ENCODE data around the gene SLC39A6.
"Not testable (repeated sequence)": the region's sequence is repeated elsewhere in the genome, so short reads cannot be mapped to it uniquely, and the experiment has no call there.

The SLC39A6 gene

GRCh38 chr18:36096955-36097354 lies 32.2 kb downstream of the SLC39A6 start:
- Histone ChIP-seq H3K27ac (ENCODE audit: low read length) (no peak overlapping the region), H3K4me1 (ENCODE audit: control insufficient read depth in 1 of 2, insufficient read depth in 2 of 2, low read length in 2 of 2) (no peaks in the 10 kb centered on the region), H3K9me3 (ENCODE audit: control insufficient read depth in 1 of 2, low read length in 2 of 2) (no peaks in the 10 kb centered on the region), H3K36me3 (ENCODE audit: control insufficient read depth in 1 of 2, insufficient read depth in 2 of 2, low read length in 2 of 2) (no peaks in the 10 kb centered on the region), H3K4me3 (ENCODE audit: low read depth in 1 of 2, low read length in 2 of 2) (no peak overlapping the region), H3K27me3 (ENCODE audit: low read depth, low read length) (no peaks in the 10 kb centered on the region)

- H3K4me3 ChIP-seq (ENCODE audit: low read depth in 1 of 2, low read length in 2 of 2), result no peak overlapping the region
- no peak overlapping the region for H3K27ac ChIP-seq (ENCODE audit: low read length)
- no peaks in the 10 kb centered on the region for H3K9me3 ChIP-seq (ENCODE audit: control insufficient read depth in 1 of 2, low read length in 2 of 2)
- H3K27me3 ChIP-seq (ENCODE audit: low read depth, low read length), result no peaks in the 10 kb centered on the region
- no peaks in the 10 kb centered on the region for H3K4me1 ChIP-seq (ENCODE audit: control insufficient read depth in 1 of 2, insufficient read depth in 2 of 2, low read length in 2 of 2)
- H3K36me3 ChIP-seq (ENCODE audit: control insufficient read depth in 1 of 2, insufficient read depth in 2 of 2, low read length in 2 of 2), result no peaks in the 10 kb centered on the region
These were observed 33.1 kb downstream of the SLC39A6 start for GRCh38 chr18:36095936-36096519.

GRCh38 chr18:36094431-36094830 lies 34.7 kb downstream of the SLC39A6 start:
- no peak overlapping the region for H3K27ac ChIP-seq (ENCODE audit: low read length)
- no peaks in the 10 kb centered on the region for H3K4me1 ChIP-seq (ENCODE audit: control insufficient read depth in 1 of 2, insufficient read depth in 2 of 2, low read length in 2 of 2)
- H3K27me3 ChIP-seq (ENCODE audit: low read depth, low read length), result no peaks in the 10 kb centered on the region
- H3K36me3 ChIP-seq (ENCODE audit: control insufficient read depth in 1 of 2, insufficient read depth in 2 of 2, low read length in 2 of 2), result no peaks in the 10 kb centered on the region
- no peak overlapping the region for H3K4me3 ChIP-seq (ENCODE audit: low read depth in 1 of 2, low read length in 2 of 2)
- no peaks in the 10 kb centered on the region for H3K9me3 ChIP-seq (ENCODE audit: control insufficient read depth in 1 of 2, low read length in 2 of 2)

DNA sequence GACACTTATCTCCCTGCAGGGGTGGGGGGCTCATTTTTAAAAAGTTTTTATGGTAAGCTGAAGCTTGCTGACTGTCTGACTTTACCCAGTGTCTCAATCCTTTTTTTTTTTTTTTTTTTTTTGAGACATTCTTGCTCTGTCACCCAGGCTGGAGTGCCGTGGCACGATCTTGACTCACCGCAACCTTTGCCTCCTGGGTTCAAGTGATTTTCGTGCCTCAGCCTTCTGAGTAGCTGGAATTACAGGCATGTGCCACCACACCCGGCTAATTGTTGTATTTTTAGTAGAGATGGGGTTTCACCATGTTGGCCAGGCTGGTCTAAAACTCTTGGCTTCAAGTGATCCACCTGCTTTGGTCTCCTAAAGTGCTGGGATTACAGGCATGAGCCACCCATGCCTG lies 37.0 kb downstream of the SLC39A6 start:
- H3K4me1 ChIP-seq (ENCODE audit: control insufficient read depth in 1 of 2, insufficient read depth in 2 of 2, low read length in 2 of 2); H3K9me3 ChIP-seq (ENCODE audit: control insufficient read depth in 1 of 2, low read length in 2 of 2); H3K27ac ChIP-seq (ENCODE audit: low read length); H3K27me3 ChIP-seq (ENCODE audit: low read depth, low read length); H3K36me3 ChIP-seq (ENCODE audit: control insufficient read depth in 1 of 2, insufficient read depth in 2 of 2, low read length in 2 of 2); H3K4me3 ChIP-seq (ENCODE audit: low read depth in 1 of 2, low read length in 2 of 2): not testable (repeated sequence)

GRCh38 chr18:36089001-36089400 lies 40.1 kb downstream of the SLC39A6 start:
- no peak overlapping the region for H3K4me3 ChIP-seq (ENCODE audit: low read depth in 1 of 2, low read length in 2 of 2)
- no peaks in the 10 kb centered on the region for H3K27me3 ChIP-seq (ENCODE audit: low read depth, low read length)
- no peak overlapping the region for H3K27ac ChIP-seq (ENCODE audit: low read length)
- no peaks in the 10 kb centered on the region for H3K4me1 ChIP-seq (ENCODE audit: control insufficient read depth in 1 of 2, insufficient read depth in 2 of 2, low read length in 2 of 2)
- no peaks in the 10 kb centered on the region for H3K36me3 ChIP-seq (ENCODE audit: control insufficient read depth in 1 of 2, insufficient read depth in 2 of 2, low read length in 2 of 2)
- no peaks in the 10 kb centered on the region for H3K9me3 ChIP-seq (ENCODE audit: control insufficient read depth in 1 of 2, low read length in 2 of 2)

GRCh38 chr18:36088256-36088655 lies 40.9 kb downstream of the SLC39A6 start:
- Histone ChIP-seq H3K4me1 (ENCODE audit: control insufficient read depth in 1 of 2, insufficient read depth in 2 of 2, low read length in 2 of 2) (no peaks in the 10 kb centered on the region), H3K9me3 (ENCODE audit: control insufficient read depth in 1 of 2, low read length in 2 of 2) (no peaks in the 10 kb centered on the region), H3K27ac (ENCODE audit: low read length) (no peak overlapping the region), H3K4me3 (ENCODE audit: low read depth in 1 of 2, low read length in 2 of 2) (no peak overlapping the region), H3K27me3 (ENCODE audit: low read depth, low read length) (no peaks in the 10 kb centered on the region), H3K36me3 (ENCODE audit: control insufficient read depth in 1 of 2, insufficient read depth in 2 of 2, low read length in 2 of 2) (no peaks in the 10 kb centered on the region)

GRCh38 chr18:36086186-36086585 lies 43.0 kb downstream of the SLC39A6 start:
- Histone ChIP-seq H3K27ac (ENCODE audit: low read length) (no peak overlapping the region), H3K4me1 (ENCODE audit: control insufficient read depth in 1 of 2, insufficient read depth in 2 of 2, low read length in 2 of 2) (no peaks in the 10 kb centered on the region), H3K9me3 (ENCODE audit: control insufficient read depth in 1 of 2, low read length in 2 of 2) (no peaks in the 10 kb centered on the region), H3K27me3 (ENCODE audit: low read depth, low read length) (no peaks in the 10 kb centered on the region), H3K4me3 (ENCODE audit: low read depth in 1 of 2, low read length in 2 of 2) (no peak overlapping the region), H3K36me3 (ENCODE audit: control insufficient read depth in 1 of 2, insufficient read depth in 2 of 2, low read length in 2 of 2) (no peaks in the 10 kb centered on the region)

GRCh38 chr18:36085195-36085594 lies 43.9 kb downstream of the SLC39A6 start:
- no peaks in the 10 kb centered on the region for H3K9me3 ChIP-seq (ENCODE audit: control insufficient read depth in 1 of 2, low read length in 2 of 2)
- H3K27ac ChIP-seq (ENCODE audit: low read length), result no peak overlapping the region
- no peaks in the 10 kb centered on the region for H3K36me3 ChIP-seq (ENCODE audit: control insufficient read depth in 1 of 2, insufficient read depth in 2 of 2, low read length in 2 of 2)
- H3K4me3 ChIP-seq (ENCODE audit: low read depth in 1 of 2, low read length in 2 of 2), result no peak overlapping the region
- no peaks in the 10 kb centered on the region for H3K4me1 ChIP-seq (ENCODE audit: control insufficient read depth in 1 of 2, insufficient read depth in 2 of 2, low read length in 2 of 2)
- H3K27me3 ChIP-seq (ENCODE audit: low read depth, low read length), result no peaks in the 10 kb centered on the region

DNA sequence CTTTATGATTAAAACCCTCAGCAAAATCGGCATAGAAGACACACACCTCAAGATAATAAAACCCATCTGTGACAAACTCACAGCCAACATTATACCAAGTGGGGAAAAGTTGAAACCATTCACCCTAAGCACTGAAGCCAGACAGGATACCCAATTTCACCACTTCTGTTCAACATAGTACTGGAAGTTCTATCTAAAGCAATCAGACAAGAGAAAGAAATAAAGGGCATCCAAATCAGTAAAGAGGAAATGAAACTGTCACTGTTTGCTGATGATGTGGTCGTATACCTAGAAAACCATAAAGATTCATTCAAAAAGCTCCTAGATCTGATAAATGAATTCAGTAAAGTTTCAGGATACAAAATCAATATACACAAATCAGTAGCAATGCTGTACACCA lies 45.4 kb downstream of the SLC39A6 start:
- H3K27me3 ChIP-seq (ENCODE audit: low read depth, low read length), result no peaks in the 10 kb centered on the region
- H3K36me3 ChIP-seq (ENCODE audit: control insufficient read depth in 1 of 2, insufficient read depth in 2 of 2, low read length in 2 of 2), result no peaks in the 10 kb centered on the region
- no peak overlapping the region for H3K4me3 ChIP-seq (ENCODE audit: low read depth in 1 of 2, low read length in 2 of 2)
- H3K27ac ChIP-seq (ENCODE audit: low read length), result no peak overlapping the region
- no peaks in the 10 kb centered on the region for H3K4me1 ChIP-seq (ENCODE audit: control insufficient read depth in 1 of 2, insufficient read depth in 2 of 2, low read length in 2 of 2)
- no peaks in the 10 kb centered on the region for H3K9me3 ChIP-seq (ENCODE audit: control insufficient read depth in 1 of 2, low read length in 2 of 2)

- H3K4me3 ChIP-seq (ENCODE audit: low read depth in 1 of 2, low read length in 2 of 2); H3K36me3 ChIP-seq (ENCODE audit: control insufficient read depth in 1 of 2, insufficient read depth in 2 of 2, low read length in 2 of 2); H3K4me1 ChIP-seq (ENCODE audit: control insufficient read depth in 1 of 2, insufficient read depth in 2 of 2, low read length in 2 of 2); H3K27ac ChIP-seq (ENCODE audit: low read length); H3K27me3 ChIP-seq (ENCODE audit: low read depth, low read length); H3K9me3 ChIP-seq (ENCODE audit: control insufficient read depth in 1 of 2, low read length in 2 of 2): not testable (repeated sequence)
These were observed 48.0 kb downstream of the SLC39A6 start for GRCh38 chr18:36081118-36081517.

- Histone ChIP-seq H3K27ac (ENCODE audit: low read length) (no peak overlapping the region), H3K9me3 (ENCODE audit: control insufficient read depth in 1 of 2, low read length in 2 of 2) (no peaks in the 10 kb centered on the region), H3K27me3 (ENCODE audit: low read depth, low read length) (no peaks in the 10 kb centered on the region), H3K4me3 (ENCODE audit: low read depth in 1 of 2, low read length in 2 of 2) (no peak overlapping the region), H3K36me3 (ENCODE audit: control insufficient read depth in 1 of 2, insufficient read depth in 2 of 2, low read length in 2 of 2) (no peaks in the 10 kb centered on the region), H3K4me1 (ENCODE audit: control insufficient read depth in 1 of 2, insufficient read depth in 2 of 2, low read length in 2 of 2) (no peaks in the 10 kb centered on the region)
These were observed 50.2 kb downstream of the SLC39A6 start for GRCh38 chr18:36078751-36079529.

DNA sequence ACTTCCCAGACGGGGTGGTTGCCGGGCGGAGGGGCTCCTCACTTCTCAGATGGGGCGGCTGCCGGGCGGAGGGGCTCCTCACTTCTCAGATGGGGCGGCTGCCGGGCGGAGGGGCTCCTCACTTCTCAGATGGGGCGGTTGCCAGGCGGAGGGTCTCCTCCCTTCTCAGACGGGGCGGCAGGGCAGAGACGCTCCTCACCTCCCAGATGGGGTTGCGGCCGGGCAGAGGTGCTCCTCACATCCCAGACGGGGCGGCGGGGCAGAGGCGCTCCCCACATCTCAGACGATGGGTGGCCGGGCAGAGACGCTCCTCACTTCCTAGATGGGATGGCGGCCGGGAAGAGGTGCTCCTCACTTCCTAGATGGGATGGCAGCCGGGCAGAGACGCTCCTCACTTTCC lies 51.4 kb downstream of the SLC39A6 start:
- H3K9me3 ChIP-seq (ENCODE audit: control insufficient read depth in 1 of 2, low read length in 2 of 2); H3K4me3 ChIP-seq (ENCODE audit: low read depth in 1 of 2, low read length in 2 of 2); H3K36me3 ChIP-seq (ENCODE audit: control insufficient read depth in 1 of 2, insufficient read depth in 2 of 2, low read length in 2 of 2); H3K4me1 ChIP-seq (ENCODE audit: control insufficient read depth in 1 of 2, insufficient read depth in 2 of 2, low read length in 2 of 2); H3K27ac ChIP-seq (ENCODE audit: low read length); H3K27me3 ChIP-seq (ENCODE audit: low read depth, low read length): not testable (repeated sequence)
